B cell (primary cell): ENCODE data around the gene WDR11. TPM values are rescaled to one million over a fixed set of nuclear protein-coding genes. Genes with fewer than 3 reads are reported as not detected.

Experiments
- ATAC-seq: fragments of 200-7000 bp; cut with Tn5 transposase; one replicate; pipeline ENCODE4 v1.10.0; 2021; ENCODE audit warnings: low read depth, mild to moderate bottlenecking, moderate number of reproducible peaks, moderate library complexity
- CTCF ChIA-PET: fragments of 350-600 bp; sonication (Branson Sonifier 250); formaldehyde crosslinking; loops from one replicate; lab custom pipeline; 2021; ENCODE audit warnings: antibody characterized with exemption, inconsistent platforms; lab: Charles Lee
- POLR2A ChIA-PET: fragments of 350-600 bp; sonication (Branson Sonifier 250); formaldehyde crosslinking; loops from one replicate; lab custom pipeline; 2021; ENCODE audit warnings: antibody characterized with exemption; lab: Charles Lee
- DNase-seq: peaks from one replicate; pipeline ENCODE4 v3.0.0; 2013
- H2AFZ ChIP-seq: 2 replicates; pipeline ENCODE4 v1.6.1; 2012; ENCODE audit warnings: mild to moderate bottlenecking, low read depth, low read length; ENCODE audit not compliant: insufficient read depth, poor library complexity, severe bottlenecking
- H3K27ac ChIP-seq, 2 donors: 1 replicate in 1 of 2; 2 replicates in 1 of 2; pipeline ENCODE4 v1.5.1; 2012 to 2013; ENCODE audit warnings: low read length in 2 of 2, mild to moderate bottlenecking in 2 of 2, moderate library complexity in 1 of 2
- H3K27me3 ChIP-seq, 4 experiments: fragments of 200-600 bp in 1 of 4; sonication (generic) in 1 of 4; replicated peaks in 1 of 4; 1 replicate in 2 of 4; 2 replicates in 2 of 4; pipeline versions ENCODE4 v1.6.1 to v1.7.0; 2013 to 2016; ENCODE audit warnings: low read length in 3 of 4, mild to moderate bottlenecking in 2 of 4, mixed read lengths in 1 of 4, moderate library complexity in 1 of 4; ENCODE audit not compliant: insufficient read depth in 4 of 4, control insufficient read depth in 3 of 4; ENCODE audit errors: control extremely low read depth in 1 of 4
- H3K36me3 ChIP-seq, 2 experiments: replicated peaks in 1 of 2; 1 replicate in 1 of 2; 2 replicates in 1 of 2; pipeline versions ENCODE4 v1.6.1 to v1.7.1; 2013; ENCODE audit warnings: low read length in 1 of 2; ENCODE audit not compliant: insufficient read depth in 2 of 2, control insufficient read depth in 1 of 2; ENCODE audit errors: control extremely low read depth in 1 of 2, extremely low read depth in 1 of 2
- H3K4me1 ChIP-seq, 2 donors: fragments of 200-600 bp in 1 of 2; sonication (generic) in 1 of 2; 1 replicate in 1 of 2; 2 replicates in 1 of 2; pipeline versions ENCODE4 v1.5.1 to v1.6.1; 2013 to 2017; ENCODE audit warnings: low read length in 2 of 2; ENCODE audit not compliant: control insufficient read depth in 2 of 2, insufficient read depth in 2 of 2
- H3K4me2 ChIP-seq: replicated peaks from 2 replicates; pipeline ENCODE3; 2012; ENCODE audit warnings: mild to moderate bottlenecking, low read depth, low read length; ENCODE audit not compliant: poor library complexity, severe bottlenecking
- H3K4me3 ChIP-seq, 5 experiments: fragments of 200-600 bp in 1 of 5; sonication (generic) in 1 of 5; 1 replicate in 3 of 5; 2 replicates in 2 of 5; pipeline versions ENCODE4 v1.5.1 to v1.7.0; 2011 to 2016; ENCODE audit warnings: low read length in 4 of 5, mild to moderate bottlenecking in 4 of 5, low read depth in 2 of 5, control low read depth in 1 of 5, moderate library complexity in 1 of 5; ENCODE audit not compliant: insufficient read depth in 1 of 5; ENCODE audit errors: control extremely low read depth in 1 of 5, extremely low read depth in 1 of 5
- H3K79me2 ChIP-seq: fragments of 200-600 bp; sonication (generic); one replicate; pipeline ENCODE4 v1.6.0; 2016; ENCODE audit warnings: low read length; ENCODE audit not compliant: control insufficient read depth, insufficient read depth
- H3K9ac ChIP-seq: fragments of 200-600 bp; sonication (generic); 2 replicates; pipeline ENCODE4 v1.6.1; 2017; ENCODE audit warnings: mild to moderate bottlenecking, low read length, moderate library complexity
- H3K9me3 ChIP-seq, 3 donors: one replicate each; pipeline versions ENCODE4 v1.6.1 to v1.7.1; 2013; ENCODE audit warnings: low read length in 2 of 3; ENCODE audit not compliant: control insufficient read depth in 2 of 3, insufficient read depth in 1 of 3; ENCODE audit errors: control extremely low read depth in 1 of 3
- H4K20me1 ChIP-seq: 2 replicates; pipeline ENCODE4 v1.6.0; 2012; ENCODE audit warnings: mild to moderate bottlenecking, low read length; ENCODE audit not compliant: insufficient read depth, control insufficient read depth, poor library complexity, severe bottlenecking
- H3K27ac Mint-ChIP-seq: one replicate; pipeline ENCODE4 v1.8.0; 2021; ENCODE audit warnings: mixed read lengths
- H3K27me3 Mint-ChIP-seq: one replicate; pipeline ENCODE4 v1.8.0; 2021; ENCODE audit warnings: mixed read lengths
- H3K4me1 Mint-ChIP-seq: one replicate; pipeline ENCODE4 v1.8.0; 2021; ENCODE audit warnings: mixed read lengths
- H3K4me3 Mint-ChIP-seq: one replicate; pipeline ENCODE4 v1.8.0; 2021; ENCODE audit warnings: mixed read lengths
- H3K9me3 Mint-ChIP-seq: one replicate; pipeline ENCODE4 v1.8.0; 2022; ENCODE audit warnings: mixed read lengths; ENCODE audit not compliant: insufficient read depth
- CTCF ChIP-seq: fragments of 200-600 bp; IDR thresholded peaks from one replicate; pipeline ENCODE4 v1.8.0; 2022; ENCODE audit warnings: antibody characterized with exemption, mild to moderate bottlenecking
- EZH2 ChIP-seq: IDR thresholded peaks from 2 replicates; pipeline ENCODE4 v1.6.1; 2012; ENCODE audit warnings: borderline replicate concordance, low read depth, mild to moderate bottlenecking, moderate library complexity, low read length; ENCODE audit not compliant: insufficient read depth, poor library complexity, severe bottlenecking
- WGBS: methylation state at CpG from one replicate; pipeline ENCODE4 v1.1.5; 2013; ENCODE audit warnings: missing lambda C conversion rate; ENCODE audit not compliant: insufficient coverage; 5-methylcytosine and 5-hydroxymethylcytosine counted together
- intact Hi-C: fragments of 100-400 bp; cut with micrococcal nuclease; formaldehyde crosslinking; loops from one replicate; pipeline ENCODE4 v1.10.0; 2022
- polyA plus RNA-seq: library from polyadenylated mRNA; depleted of rRNA; stranded (reverse); fragments of >200 nt; gene quantifications from 2 replicates; pipeline ENCODE4 v1.2.3, GENCODE V29; 2012
- total RNA-seq, 2 donors: library from RNA; stranded (reverse); fragments of 120-200 nt in 1 of 2; gene quantifications; 1 replicate in 1 of 2; 2 replicates in 1 of 2; pipeline versions ENCODE4 v1.2.3 to v1.2.4, GENCODE V29; 2013 to 2022

Gene WDR11
- total and polyA plus RNA-seq, 2 donors (not counting 1 experiment from before 2014, with no cell fraction given): 94.4 to 230 TPM

- Mint-ChIP-seq H3K4me3 (no peak overlapping the region), H3K9me3 (no peaks in the 10 kb centered on the region), H3K4me1 (peaks cover 34% of the 10 kb centered on the region), H3K27me3 (peaks cover 4% of the 10 kb centered on the region), H3K27ac (no peak overlapping the region)
- DNase-seq: no peak
- Histone ChIP-seq H4K20me1 (no peaks in the 10 kb centered on the region), H3K36me3 (no peaks in the 10 kb centered on the region), H3K9ac (no peak overlapping the region), H3K9me3 (no peaks in the 10 kb centered on the region), H3K79me2 (no peaks in the 10 kb centered on the region), H2AFZ (no peak overlapping the region), H3K27ac (no peak overlapping the region), H3K4me3 (no peak overlapping the region), H3K27me3 (peaks cover 0 to under 1% (median 0%) of the 10 kb centered on the region in 4 experiments), H3K4me2 (no peak overlapping the region), H3K4me1 (peaks cover 26 to 32% of the 10 kb centered on the region in 2 donors)
- TF ChIP-seq CTCF (no peak), EZH2 (no peak)
- intact Hi-C loops: no loop called here
- ATAC-seq: no peak
- ChIA-PET POLR2A (no interaction called here), CTCF (no interaction called here)
- WGBS: 89% methylated on average over 2 of the region's 2 CpGs
These were observed 27.9 kb upstream of the WDR11 start for GRCh38 chr10:120823266-120823665.

GRCh38 chr10:120824881-120825309 lies 26.3 kb upstream of the WDR11 start:
- Mint-ChIP-seq H3K4me3 (no peak overlapping the region), H3K27me3 (peaks cover 4% of the 10 kb centered on the region), H3K4me1 (peaks cover 39% of the 10 kb centered on the region), H3K27ac (no peak overlapping the region), H3K9me3 (no peaks in the 10 kb centered on the region)
- Histone ChIP-seq H4K20me1 (no peaks in the 10 kb centered on the region), H3K9ac (no peak overlapping the region), H3K4me2 (no peak overlapping the region), H2AFZ (no peak overlapping the region), H3K9me3 (no peaks in the 10 kb centered on the region), H3K4me3 (no peak overlapping the region), H3K27me3 (no peaks in the 10 kb centered on the region), H3K36me3 (no peaks in the 10 kb centered on the region), H3K79me2 (no peaks in the 10 kb centered on the region), H3K27ac (no peak overlapping the region), H3K4me1 (peaks cover 29 to 38% of the 10 kb centered on the region in 2 donors)
- ChIA-PET CTCF (interaction anchor here (0.6 to 1.6 kb wide), 4 partner anchors 16 to 82 kb away, joined by 3 read pairs; no protein-coding TSS in a partner anchor), POLR2A (interaction anchor here (2.7 kb wide), 1 partner anchor 26 kb away, joined by 8 read pairs; the partner anchor contains the start of gene WDR11)
- no peak for ATAC-seq
- TF ChIP-seq EZH2 (no peak), CTCF (peak; percentile 58)
- intact Hi-C loops: no loop called here
- 62% methylated on average over 5 of the region's 9 CpGs for WGBS
- DNase-seq: peak; percentile 46
